Measurements from ENCODE around the gene MBP. TPM values are rescaled to one million over a fixed set of nuclear protein-coding genes. Genes with fewer than 3 reads are reported as not detected.

The MBP gene
- total and polyA plus RNA-seq, 10 donors: 11.1 to 96.0 (median 70.8) TPM

- peak overlapping the region in 6 of 8 donors; percentile 23 to 77 (median 62) for H3K27ac ChIP-seq
- intact Hi-C loops (cut with DNase I; ENCODE audit: low total_unique reads): no loop called here
- no peak for TF ChIP-seq POLR2A (IDR thresholded peaks at IDR 0.05)
- no peak for TF ChIP-seq POLR2AphosphoS5 (IDR thresholded peaks at IDR 0.05)
- TF ChIP-seq, protein P1, sequence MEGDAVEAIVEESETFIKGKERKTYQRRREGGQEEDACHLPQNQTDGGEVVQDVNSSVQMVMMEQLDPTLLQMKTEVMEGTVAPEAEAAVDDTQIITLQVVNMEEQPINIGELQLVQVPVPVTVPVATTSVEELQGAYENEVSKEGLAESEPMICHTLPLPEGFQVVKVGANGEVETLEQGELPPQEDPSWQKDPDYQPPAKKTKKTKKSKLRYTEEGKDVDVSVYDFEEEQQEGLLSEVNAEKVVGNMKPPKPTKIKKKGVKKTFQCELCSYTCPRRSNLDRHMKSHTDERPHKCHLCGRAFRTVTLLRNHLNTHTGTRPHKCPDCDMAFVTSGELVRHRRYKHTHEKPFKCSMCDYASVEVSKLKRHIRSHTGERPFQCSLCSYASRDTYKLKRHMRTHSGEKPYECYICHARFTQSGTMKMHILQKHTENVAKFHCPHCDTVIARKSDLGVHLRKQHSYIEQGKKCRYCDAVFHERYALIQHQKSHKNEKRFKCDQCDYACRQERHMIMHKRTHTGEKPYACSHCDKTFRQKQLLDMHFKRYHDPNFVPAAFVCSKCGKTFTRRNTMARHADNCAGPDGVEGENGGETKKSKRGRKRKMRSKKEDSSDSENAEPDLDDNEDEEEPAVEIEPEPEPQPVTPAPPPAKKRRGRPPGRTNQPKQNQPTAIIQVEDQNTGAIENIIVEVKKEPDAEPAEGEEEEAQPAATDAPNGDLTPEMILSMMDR (IDR thresholded peaks at IDR 0.05 in 8 of 11, conservative IDR thresholded peaks at IDR 0.05 in 3 of 11): no peak
- H3K4me3 ChIP-seq: peak overlapping the region in 1 of 8 donors; percentile 47
- 71 to 89% (median 88%) methylated on average over 3 of the region's 3 CpGs for WGBS, 5 donors
- peaks cover 0 to 10% (median 0%) of the 10 kb centered on the region in 7 donors for H3K27me3 ChIP-seq (replicated peaks in 1 of 7)
- peaks cover 16 to 97% (median 63%) of the 10 kb centered on the region in 6 donors for H3K4me1 ChIP-seq
- no peak for DNase-seq
- H3K36me3 ChIP-seq: peaks cover 0 to 35% (median 5%) of the 10 kb centered on the region in 6 donors
- no peaks in the 10 kb centered on the region for H3K9me3 ChIP-seq
Measured at GRCh38 chr18:77086034-77086433, 46.5 kb downstream of the MBP start.

DNA sequence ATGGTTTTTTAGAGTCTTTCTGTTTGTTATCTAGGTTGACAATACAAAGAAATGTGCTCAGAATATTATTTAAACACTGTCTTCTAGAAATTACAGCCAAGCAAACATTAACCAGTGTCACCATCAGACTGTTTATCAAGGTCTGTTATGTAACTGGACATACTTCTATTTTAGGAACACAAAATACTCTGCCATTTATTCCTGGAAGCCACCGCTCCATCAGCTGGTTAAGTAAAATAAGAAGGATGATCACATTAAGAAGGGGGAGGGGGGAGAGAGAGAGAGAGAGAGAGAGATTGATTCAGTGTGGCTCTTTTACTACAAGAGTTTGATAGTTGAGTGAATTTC is 47.9 kb downstream of the MBP start:
- 45 to 79% (median 57%) methylated on average over 1 of the region's 1 CpG for WGBS, 5 donors
- H3K36me3 ChIP-seq: peaks cover 0 to 25% (median 2%) of the 10 kb centered on the region in 6 donors
- intact Hi-C loops (cut with DNase I; ENCODE audit: low total_unique reads): no loop called here
- DNase-seq: no peak
- H3K27ac ChIP-seq: peak overlapping the region in 7 of 8 donors; percentile 38 to 77 (median 51)
- TF ChIP-seq POLR2A (IDR thresholded peaks at IDR 0.05) (no peak), POLR2AphosphoS5 (IDR thresholded peaks at IDR 0.05) (no peak)
- TF ChIP-seq, protein P1 (IDR thresholded peaks at IDR 0.05 in 8 of 11, conservative IDR thresholded peaks at IDR 0.05 in 3 of 11): no peak
- H3K27me3 ChIP-seq (replicated peaks in 1 of 7): peaks cover 0 to 13% (median 0%) of the 10 kb centered on the region in 7 donors
- H3K4me3 ChIP-seq: no peak overlapping the region
- H3K9me3 ChIP-seq: no peaks in the 10 kb centered on the region
- H3K4me1 ChIP-seq: peaks cover 30 to 97% (median 70%) of the 10 kb centered on the region in 6 donors

- Histone ChIP-seq H3K4me3 (no peak overlapping the region), H3K9me3 (no peaks in the 10 kb centered on the region), H3K36me3 (peaks cover 0 to 25% (median 0%) of the 10 kb centered on the region in 6 donors), H3K27ac (peak overlapping the region in 6 of 8 donors; percentile 15 to 77 (median 58)), H3K27me3 (replicated peaks in 1 of 7) (peaks cover 0 to 9% (median 0%) of the 10 kb centered on the region in 7 donors), H3K4me1 (peaks cover 33 to 100% (median 65%) of the 10 kb centered on the region in 6 donors)
- 87 to 97% (median 91%) methylated on average over 9 of the region's 9 CpGs for WGBS, 5 donors
- TF ChIP-seq POLR2AphosphoS5 (IDR thresholded peaks at IDR 0.05): no peak
- TF ChIP-seq, protein P1 (IDR thresholded peaks at IDR 0.05 in 8 of 11, conservative IDR thresholded peaks at IDR 0.05 in 3 of 11): no peak
- no peak for TF ChIP-seq POLR2A (IDR thresholded peaks at IDR 0.05)
- intact Hi-C loops (cut with DNase I; ENCODE audit: low total_unique reads): no loop called here
- DNase-seq: no peak
Measured at GRCh38 chr18:77082316-77082955, 50.1 kb downstream of the MBP start.

- H3K36me3 ChIP-seq: peaks cover 0 to 25% (median 2%) of the 10 kb centered on the region in 6 donors
- no peak for DNase-seq
- H3K9me3 ChIP-seq: no peaks in the 10 kb centered on the region
- H3K4me1 ChIP-seq: peaks cover 32 to 100% (median 60%) of the 10 kb centered on the region in 6 donors
- peak overlapping the region in 1 of 8 donors; percentile 45 for H3K4me3 ChIP-seq
- 20 to 53% (median 34%) methylated on average over 2 of the region's 2 CpGs for WGBS, 5 donors
- no peak for TF ChIP-seq POLR2AphosphoS5 (IDR thresholded peaks at IDR 0.05)
- no peak for TF ChIP-seq POLR2A (IDR thresholded peaks at IDR 0.05)
- TF ChIP-seq, protein P1 (IDR thresholded peaks at IDR 0.05 in 8 of 11, conservative IDR thresholded peaks at IDR 0.05 in 3 of 11): no peak
- peak overlapping the region in 5 of 8 donors; percentile 23 to 78 (median 73) for H3K27ac ChIP-seq
- H3K27me3 ChIP-seq (replicated peaks in 1 of 7): peaks cover 0 to 3% (median 0%) of the 10 kb centered on the region in 7 donors
- intact Hi-C loops (cut with DNase I; ENCODE audit: low total_unique reads): no loop called here
Measured at GRCh38 chr18:77081390-77081778, 51.2 kb downstream of the MBP start.

Measured in spleen (tissue), 11 donors.